ENCODE data around the gene DYSF.

Gene DYSF

GRCh38 chr2:71697106-71698004 is 244.0 kb downstream of the DYSF start:
- no peak for DNase-seq

- DNase-seq: no peak
These were observed 246.1 kb downstream of the DYSF start for GRCh38 chr2:71699428-71699827.

DNA sequence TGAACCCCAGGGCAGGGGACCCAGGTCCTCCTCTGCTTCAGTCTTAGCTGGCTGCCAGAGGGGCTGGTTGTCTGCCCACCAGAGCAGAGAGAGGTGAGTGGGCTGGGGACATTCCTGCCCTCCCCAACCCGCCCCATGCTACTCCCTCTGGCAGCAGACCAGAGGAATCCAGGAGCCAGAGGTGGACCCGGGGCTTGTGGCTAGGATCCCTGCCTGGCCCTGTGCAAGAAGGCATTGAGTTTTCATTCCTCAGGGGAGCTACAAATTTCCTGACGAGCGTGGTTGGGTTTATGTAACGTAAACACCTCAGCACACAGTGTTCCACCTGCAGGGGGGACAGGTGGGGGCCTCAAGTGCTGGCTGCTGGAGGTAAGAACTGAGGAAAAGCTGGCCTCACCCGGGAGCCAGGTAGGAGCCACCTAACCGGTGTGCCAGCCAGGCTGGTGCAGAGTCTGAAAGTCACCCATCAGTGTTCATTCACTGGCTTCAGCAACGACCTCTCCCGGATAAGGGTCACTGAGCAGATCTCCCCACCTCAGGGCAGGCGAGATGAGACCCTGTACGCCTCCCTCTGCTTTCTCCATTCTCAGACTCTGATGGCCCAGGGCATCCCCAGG is 246.8 kb downstream of the DYSF start:
- DNase-seq: no peak

- no peak for DNase-seq
These were observed 247.5 kb downstream of the DYSF start for GRCh38 chr2:71700658-71701397.

DNA sequence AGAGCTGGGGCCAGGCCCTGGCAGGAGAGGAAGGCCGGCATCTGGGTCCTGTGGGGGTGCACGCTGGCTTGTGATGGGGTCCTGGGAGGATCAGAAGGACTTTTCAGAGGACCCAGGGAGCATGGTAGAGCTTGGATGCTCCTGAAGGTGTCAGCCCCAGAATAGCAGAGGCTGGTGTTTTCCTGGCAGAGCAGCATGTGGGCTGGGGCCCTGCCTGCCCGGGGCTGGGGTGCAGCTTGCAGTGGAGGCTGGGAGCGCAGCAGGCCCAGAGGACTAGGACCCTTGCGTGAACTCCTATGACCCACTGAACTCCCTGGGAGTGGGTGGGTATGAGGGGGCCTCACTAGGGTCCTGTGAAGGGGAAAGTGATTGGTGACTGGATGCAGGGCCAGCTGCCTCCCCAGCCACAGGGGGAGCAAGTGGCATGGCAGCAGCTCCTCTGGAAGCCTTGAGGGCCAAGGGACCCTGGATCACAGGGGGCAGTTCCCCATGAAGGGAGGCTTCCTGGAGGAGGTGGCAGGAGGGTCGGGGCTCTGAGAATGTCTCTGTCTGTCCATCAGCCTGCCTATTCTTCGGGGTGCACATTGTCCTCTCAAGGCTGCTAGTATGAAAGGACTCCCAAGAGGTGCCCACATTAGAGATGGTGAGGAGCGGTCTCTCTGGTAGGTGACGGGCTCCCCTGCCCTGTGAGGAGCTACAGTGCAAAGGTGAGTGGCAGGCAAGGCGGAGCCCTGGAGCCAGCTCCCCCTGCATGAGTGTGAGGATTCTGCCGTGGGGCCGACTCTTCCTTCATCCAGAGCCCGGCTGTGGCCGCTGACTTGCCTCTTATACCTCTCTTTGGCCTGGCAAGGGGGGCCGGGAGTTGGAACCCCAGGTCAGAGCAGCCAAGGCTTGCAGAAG is 249.0 kb downstream of the DYSF start:
- no peak for DNase-seq

GRCh38 chr2:71702971-71703898 is 249.9 kb downstream of the DYSF start:
- DNase-seq: no peak

GRCh38 chr2:71704131-71704561 is 250.8 kb downstream of the DYSF start:
- DNase-seq: no peak

DNA sequence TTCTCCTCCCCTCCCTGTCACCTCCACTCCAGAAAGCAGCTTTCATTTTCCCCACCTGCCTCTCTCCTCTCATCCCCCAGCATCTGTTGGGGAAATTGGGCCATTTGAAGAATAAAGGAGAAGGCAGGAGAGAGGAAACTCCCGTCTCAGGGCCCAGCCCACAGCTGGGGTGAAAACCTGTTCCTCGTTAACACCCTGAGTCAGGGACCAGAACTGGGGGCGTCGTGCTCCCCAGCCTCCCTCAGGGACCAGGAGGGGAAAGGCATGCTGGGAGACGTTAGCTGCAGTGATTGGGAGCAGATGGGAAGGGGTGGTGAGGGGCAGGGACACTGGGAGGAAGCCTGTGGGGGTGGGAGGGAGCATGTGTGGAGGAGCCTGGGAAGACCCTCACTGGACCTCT is 251.3 kb downstream of the DYSF start:
- DNase-seq: no peak

DNA sequence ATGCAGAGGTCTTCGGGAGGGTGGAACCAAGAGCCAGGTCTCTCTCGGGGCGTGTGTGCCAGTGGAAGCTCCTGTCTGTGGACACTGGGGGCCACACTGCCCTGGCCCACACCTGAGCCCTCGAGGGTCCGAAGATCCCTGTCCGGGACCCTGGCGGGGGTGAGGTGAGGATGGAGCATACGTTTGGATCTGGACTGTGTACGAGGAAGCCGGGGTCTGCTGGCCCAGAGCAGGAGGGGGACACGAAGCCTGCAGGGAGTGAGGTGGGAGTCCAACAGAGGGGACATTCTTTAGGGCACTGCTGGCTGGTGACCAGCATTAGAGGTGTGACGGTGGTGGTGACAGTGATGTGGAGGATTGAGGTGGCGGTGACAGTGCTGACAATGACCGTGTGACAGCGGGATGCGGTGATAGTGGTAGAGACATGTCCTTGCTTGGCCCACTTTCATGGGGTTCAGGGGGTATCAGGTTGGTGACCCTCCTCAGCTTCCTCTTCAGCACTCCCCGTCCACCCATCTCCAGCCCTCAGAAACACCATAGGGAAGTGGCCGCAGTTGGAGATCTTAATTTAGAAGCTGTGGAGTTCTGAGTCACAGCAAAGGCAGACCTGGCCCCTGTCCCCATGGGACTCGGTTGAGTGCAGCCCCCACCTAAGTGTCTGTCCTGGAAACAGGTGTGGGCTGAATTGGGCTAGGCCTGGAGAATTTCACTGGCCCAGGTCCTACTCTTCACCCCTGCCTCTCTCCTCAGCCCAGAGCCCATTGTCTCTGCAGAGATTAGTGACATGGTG is 252.0 kb downstream of the DYSF start:
- no peak for DNase-seq

GRCh38 chr2:71706121-71706520 is 252.8 kb downstream of the DYSF start:
- DNase-seq: no peak

GRCh38 chr2:71706836-71707235 is 253.5 kb downstream of the DYSF start:
- DNase-seq: no peak

- no peak for DNase-seq
These were observed 257.2 kb downstream of the DYSF start for GRCh38 chr2:71710367-71711132.

DNA sequence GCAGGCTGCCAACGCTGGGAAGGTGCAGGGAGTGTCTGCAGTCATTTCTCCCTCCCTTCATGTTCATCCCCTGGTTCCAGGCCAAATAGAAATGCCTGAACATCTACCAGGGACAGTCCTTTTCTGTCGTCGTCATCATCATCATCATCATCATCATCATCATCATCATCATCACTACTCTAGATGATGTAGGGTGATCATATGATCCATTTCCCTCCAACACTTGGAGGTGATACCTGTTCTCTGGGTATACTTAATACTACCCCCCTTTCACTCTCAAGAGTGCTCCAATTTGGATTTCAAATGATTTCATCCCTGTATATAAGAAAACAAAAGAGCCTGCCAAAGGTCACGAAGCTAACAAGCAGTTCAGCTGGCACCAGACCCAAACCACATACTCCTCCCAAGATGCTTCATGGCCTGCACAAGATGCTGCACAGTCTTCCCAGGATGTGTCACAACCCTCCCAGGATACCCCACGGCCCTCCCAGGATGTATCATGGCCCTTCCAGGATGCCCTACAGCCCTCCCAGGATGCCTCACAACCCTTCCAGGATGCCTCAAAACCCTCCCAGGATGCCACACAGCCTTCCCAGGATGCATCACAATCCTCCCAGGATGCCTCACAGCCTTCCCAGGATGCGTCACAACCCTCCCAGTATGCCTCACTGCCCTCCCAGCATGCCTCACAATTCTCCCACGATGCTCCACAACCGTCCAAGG is 257.9 kb downstream of the DYSF start:
- DNase-seq: no peak

DNA sequence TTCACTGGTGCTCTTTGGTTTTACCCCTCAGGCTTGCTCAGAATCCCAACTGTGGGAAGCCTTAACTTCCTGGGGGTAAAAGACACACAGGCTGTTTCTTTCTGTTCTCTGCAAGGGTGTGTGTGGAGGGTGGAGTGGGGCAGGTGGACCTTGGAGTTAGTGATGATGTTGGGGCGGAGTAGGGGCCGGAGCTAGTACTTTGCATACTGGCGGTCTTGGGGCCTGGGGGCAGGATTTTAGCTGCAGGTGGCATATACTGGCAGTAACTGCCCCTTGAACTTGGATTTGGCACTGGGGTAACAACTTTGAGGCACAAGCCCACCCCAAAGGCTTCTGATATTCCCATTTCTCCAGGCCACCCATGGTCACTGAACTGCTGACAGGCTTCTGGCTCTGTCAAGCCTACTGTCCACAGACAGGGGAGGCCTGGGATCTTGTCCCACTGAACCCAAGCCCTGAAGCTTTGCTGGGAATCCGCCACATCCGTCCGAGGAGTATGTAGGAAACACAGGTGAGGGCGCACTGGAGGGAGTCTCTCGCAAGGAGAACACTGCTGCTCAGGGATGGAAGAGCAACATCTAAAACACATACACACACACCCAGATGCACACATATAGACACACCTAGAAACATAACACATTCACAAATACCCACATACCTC is 258.9 kb downstream of the DYSF start:
- no peak for DNase-seq

GRCh38 chr2:71713581-71714580 is 260.5 kb downstream of the DYSF start:
- no peak for DNase-seq

GRCh38 chr2:71714601-71715240 is 261.4 kb downstream of the DYSF start:
- DNase-seq: no peak
